NCI-H187 (cell line): ENCODE results near the gene TNFAIP2.

Experiments
- DNase-seq, 2 experiments: peaks; one replicate each; lab custom pipeline; 2025; lab: John Stamatoyannopoulos, UW

TNFAIP2 gene

GRCh38 chr14:103122947-103123633 is at the start of gene TNFAIP2:
TSS of gene TNFAIP2 (plus strand) at chr14:103123461. CDS start at chr14:103126458, 2,997 bp downstream.
- DNase-seq: no peak

- DNase-seq: no peak
Observed at GRCh38 chr14:103073876-103074728, 49.2 kb upstream of the TNFAIP2 start.

GRCh38 chr14:103074729-103075367 is 48.4 kb upstream of the TNFAIP2 start:
- no peak for DNase-seq

- peak; percentile 23 to 76 for DNase-seq
Observed at GRCh38 chr14:103078420-103078749, 44.9 kb upstream of the TNFAIP2 start.

- DNase-seq: no peak
Observed at GRCh38 chr14:103078860-103079587, 44.2 kb upstream of the TNFAIP2 start.

- DNase-seq: no peak
Observed at GRCh38 chr14:103081951-103082350, 41.3 kb upstream of the TNFAIP2 start.

- DNase-seq: no peak
Observed at GRCh38 chr14:103084021-103084919, 39.0 kb upstream of the TNFAIP2 start, which contains the start of gene LBHD2. TSS of gene LBHD2 (plus strand) at chr14:103084210. CDS start at chr14:103086013, 1,803 bp downstream.

GRCh38 chr14:103085106-103086091 is 37.9 kb upstream of the TNFAIP2 start:
- DNase-seq: no peak

- DNase-seq: no peak
Observed at GRCh38 chr14:103086771-103087342, 36.4 kb upstream of the TNFAIP2 start.

GRCh38 chr14:103087343-103087835 is 35.9 kb upstream of the TNFAIP2 start:
- no peak for DNase-seq

- DNase-seq: no peak
Observed at GRCh38 chr14:103088921-103089320, 34.3 kb upstream of the TNFAIP2 start.

GRCh38 chr14:103089386-103090335 is 33.6 kb upstream of the TNFAIP2 start:
- no peak for DNase-seq

GRCh38 chr14:103090481-103091020 is 32.7 kb upstream of the TNFAIP2 start:
- no peak for DNase-seq

GRCh38 chr14:103091041-103091882 is 32.0 kb upstream of the TNFAIP2 start:
- DNase-seq: no peak

GRCh38 chr14:103091883-103092222 is 31.4 kb upstream of the TNFAIP2 start:
- no peak for DNase-seq

- no peak for DNase-seq
Observed at GRCh38 chr14:103093856-103094405, 29.3 kb upstream of the TNFAIP2 start.
